GM12874 (cell line): ENCODE measurements around the gene ATP6V0A1.

Experiments used
- CTCF ChIP-seq: IDR thresholded peaks from 2 replicates; pipeline ENCODE4 v1.5.1; 2011; ENCODE audit warnings: low read depth, mild to moderate bottlenecking, control low read depth, low read length, moderate library complexity; ENCODE audit not compliant: insufficient read depth

ATP6V0A1 gene

GRCh38 chr17:42502091-42502490 lies 43.4 kb downstream of the ATP6V0A1 start:
- no peak for TF ChIP-seq CTCF

GRCh38 chr17:42502926-42503325 lies 44.2 kb downstream of the ATP6V0A1 start:
- no peak for TF ChIP-seq CTCF

- no peak for TF ChIP-seq CTCF
Observed at GRCh38 chr17:42507671-42508070, 49.0 kb downstream of the ATP6V0A1 start.

- no peak for TF ChIP-seq CTCF
Observed at GRCh38 chr17:42508426-42509165, 49.9 kb downstream of the ATP6V0A1 start.

- TF ChIP-seq CTCF: no peak
Observed at GRCh38 chr17:42509409-42509808, 50.7 kb downstream of the ATP6V0A1 start.

GRCh38 chr17:42509841-42510240 lies 51.2 kb downstream of the ATP6V0A1 start:
- TF ChIP-seq CTCF: no peak

- no peak for TF ChIP-seq CTCF
Observed at GRCh38 chr17:42512246-42512645, 53.6 kb downstream of the ATP6V0A1 start.
